Endothelial cell of umbilical vein (primary cell): ENCODE data around the gene PRR11.

ENCODE experiments used
- EZH2 ChIP-seq: IDR thresholded peaks from 2 replicates; pipeline ENCODE4 v1.6.1; 2012; ENCODE audit warnings: borderline replicate concordance, low read depth, mild to moderate bottlenecking, moderate library complexity, low read length, inconsistent platforms; ENCODE audit not compliant: severe bottlenecking
- FOS ChIP-seq: IDR thresholded peaks from 2 replicates; pipeline ENCODE4 v1.6.1; 2011; ENCODE audit warnings: mild to moderate bottlenecking, low read length, moderate library complexity, borderline replicate concordance; ENCODE audit not compliant: insufficient read depth
- JUN ChIP-seq: IDR thresholded peaks from 2 replicates; pipeline ENCODE4 v1.6.1; 2011; ENCODE audit warnings: borderline replicate concordance, low read depth; ENCODE audit not compliant: insufficient read length, insufficient read depth
- POLR2A ChIP-seq: IDR thresholded peaks from 2 replicates; pipeline ENCODE4 v1.6.1; 2012; ENCODE audit warnings: low read depth, mild to moderate bottlenecking, control low read depth, low read length
- POLR2AphosphoS5 ChIP-seq: IDR thresholded peaks from 2 replicates; pipeline ENCODE4 v1.6.1; 2012; ENCODE audit warnings: low read depth, mild to moderate bottlenecking, control low read depth, low read length, moderate library complexity; ENCODE audit not compliant: insufficient read depth
- TF ChIP-seq, protein P1 (sequence below), 2 donors: IDR thresholded peaks; 1 replicate in 1 of 2; 2 replicates in 1 of 2; pipeline ENCODE4 v1.5.1; 2011; ENCODE audit warnings: low read length in 2 of 2, mild to moderate bottlenecking in 2 of 2, moderate library complexity in 2 of 2, control low read depth in 1 of 2, inconsistent platforms in 1 of 2, low read depth in 1 of 2; ENCODE audit not compliant: insufficient read depth in 1 of 2; ENCODE audit errors: extremely low read depth in 1 of 2
- TF ChIP-seq, protein P2 (sequence below): IDR thresholded peaks from 2 replicates; pipeline ENCODE4 v1.6.1; 2011; ENCODE audit not compliant: insufficient read depth, insufficient read length

DNA sequence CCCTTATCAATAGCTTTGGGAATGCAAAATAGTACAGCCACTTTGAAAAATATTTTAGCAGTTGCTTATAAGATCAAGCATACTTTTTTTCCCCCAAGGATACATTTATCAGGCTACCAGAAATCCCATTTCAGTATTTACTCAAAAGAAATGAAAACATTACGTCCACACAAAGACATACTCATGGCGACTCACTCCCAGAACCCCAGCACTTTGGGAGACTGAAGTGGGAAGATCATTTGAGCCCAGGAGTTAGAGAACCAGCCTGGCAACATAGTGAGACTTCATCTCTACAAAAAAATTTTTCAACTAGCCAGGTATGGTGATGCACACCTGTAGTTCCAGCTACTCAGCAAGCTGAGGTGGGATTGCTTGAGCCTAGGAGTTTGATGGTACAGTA is 6.5 kb upstream of the PRR11 start:
- TF ChIP-seq, protein P1, sequence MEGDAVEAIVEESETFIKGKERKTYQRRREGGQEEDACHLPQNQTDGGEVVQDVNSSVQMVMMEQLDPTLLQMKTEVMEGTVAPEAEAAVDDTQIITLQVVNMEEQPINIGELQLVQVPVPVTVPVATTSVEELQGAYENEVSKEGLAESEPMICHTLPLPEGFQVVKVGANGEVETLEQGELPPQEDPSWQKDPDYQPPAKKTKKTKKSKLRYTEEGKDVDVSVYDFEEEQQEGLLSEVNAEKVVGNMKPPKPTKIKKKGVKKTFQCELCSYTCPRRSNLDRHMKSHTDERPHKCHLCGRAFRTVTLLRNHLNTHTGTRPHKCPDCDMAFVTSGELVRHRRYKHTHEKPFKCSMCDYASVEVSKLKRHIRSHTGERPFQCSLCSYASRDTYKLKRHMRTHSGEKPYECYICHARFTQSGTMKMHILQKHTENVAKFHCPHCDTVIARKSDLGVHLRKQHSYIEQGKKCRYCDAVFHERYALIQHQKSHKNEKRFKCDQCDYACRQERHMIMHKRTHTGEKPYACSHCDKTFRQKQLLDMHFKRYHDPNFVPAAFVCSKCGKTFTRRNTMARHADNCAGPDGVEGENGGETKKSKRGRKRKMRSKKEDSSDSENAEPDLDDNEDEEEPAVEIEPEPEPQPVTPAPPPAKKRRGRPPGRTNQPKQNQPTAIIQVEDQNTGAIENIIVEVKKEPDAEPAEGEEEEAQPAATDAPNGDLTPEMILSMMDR (IDR thresholded peaks at IDR 0.05; ENCODE audit: extremely low read depth in 1 of 2, insufficient read depth in 1 of 2, low read depth in 1 of 2, low read length in 2 of 2): no peak
- TF ChIP-seq EZH2: no peak
- TF ChIP-seq POLR2A: no peak
- TF ChIP-seq POLR2AphosphoS5: no peak
- TF ChIP-seq FOS: peak; percentile 45
- no peak for TF ChIP-seq JUN
- TF ChIP-seq, protein P2, sequence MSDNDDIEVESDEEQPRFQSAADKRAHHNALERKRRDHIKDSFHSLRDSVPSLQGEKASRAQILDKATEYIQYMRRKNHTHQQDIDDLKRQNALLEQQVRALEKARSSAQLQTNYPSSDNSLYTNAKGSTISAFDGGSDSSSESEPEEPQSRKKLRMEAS: no peak
